Measurements from ENCODE around the gene TRAF3. TPM values are rescaled to one million over a fixed set of nuclear protein-coding genes. Genes with fewer than 3 reads are reported as not detected.

The TRAF3 gene
- total RNA-seq, 1 donor from 2014 or later: 19.7 TPM

DNA sequence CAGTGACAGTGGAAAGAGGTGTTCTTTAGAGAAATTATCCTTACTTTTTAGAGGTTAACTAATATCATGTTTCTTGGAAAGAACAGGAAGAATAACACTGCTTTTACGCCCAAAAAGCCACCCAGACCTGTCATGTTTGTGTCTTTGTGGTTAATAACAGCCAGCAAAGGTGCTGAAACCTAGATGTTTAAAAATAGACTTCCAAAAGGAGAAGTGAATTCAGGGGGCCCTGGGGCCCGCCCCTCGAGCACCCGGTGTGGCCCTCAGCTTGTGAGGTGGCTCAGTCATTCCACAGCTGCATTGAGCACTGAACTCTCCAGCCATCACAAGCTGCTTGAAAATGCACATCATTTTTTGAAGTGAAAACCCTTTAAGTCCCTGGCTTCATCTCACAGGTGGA lies 124.4 kb downstream of the TRAF3 start:
- peaks cover 27% of the 10 kb centered on the region for H3K4me1 ChIP-seq
- no peaks in the 10 kb centered on the region for H3K27me3 ChIP-seq (ENCODE audit: low read depth)
- ATAC-seq (no peak), DNase-seq (no peak)
- H3K36me3 ChIP-seq: peaks cover 56% of the 10 kb centered on the region
- intact Hi-C loops (cut with DNase I): no loop called here
- no peak overlapping the region for H3K27ac ChIP-seq
- TF ChIP-seq, protein P1, sequence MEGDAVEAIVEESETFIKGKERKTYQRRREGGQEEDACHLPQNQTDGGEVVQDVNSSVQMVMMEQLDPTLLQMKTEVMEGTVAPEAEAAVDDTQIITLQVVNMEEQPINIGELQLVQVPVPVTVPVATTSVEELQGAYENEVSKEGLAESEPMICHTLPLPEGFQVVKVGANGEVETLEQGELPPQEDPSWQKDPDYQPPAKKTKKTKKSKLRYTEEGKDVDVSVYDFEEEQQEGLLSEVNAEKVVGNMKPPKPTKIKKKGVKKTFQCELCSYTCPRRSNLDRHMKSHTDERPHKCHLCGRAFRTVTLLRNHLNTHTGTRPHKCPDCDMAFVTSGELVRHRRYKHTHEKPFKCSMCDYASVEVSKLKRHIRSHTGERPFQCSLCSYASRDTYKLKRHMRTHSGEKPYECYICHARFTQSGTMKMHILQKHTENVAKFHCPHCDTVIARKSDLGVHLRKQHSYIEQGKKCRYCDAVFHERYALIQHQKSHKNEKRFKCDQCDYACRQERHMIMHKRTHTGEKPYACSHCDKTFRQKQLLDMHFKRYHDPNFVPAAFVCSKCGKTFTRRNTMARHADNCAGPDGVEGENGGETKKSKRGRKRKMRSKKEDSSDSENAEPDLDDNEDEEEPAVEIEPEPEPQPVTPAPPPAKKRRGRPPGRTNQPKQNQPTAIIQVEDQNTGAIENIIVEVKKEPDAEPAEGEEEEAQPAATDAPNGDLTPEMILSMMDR (IDR thresholded peaks at IDR 0.05): no peak
- H3K4me3 ChIP-seq: no peak overlapping the region
- H3K9me3 ChIP-seq: no peaks in the 10 kb centered on the region

DNA sequence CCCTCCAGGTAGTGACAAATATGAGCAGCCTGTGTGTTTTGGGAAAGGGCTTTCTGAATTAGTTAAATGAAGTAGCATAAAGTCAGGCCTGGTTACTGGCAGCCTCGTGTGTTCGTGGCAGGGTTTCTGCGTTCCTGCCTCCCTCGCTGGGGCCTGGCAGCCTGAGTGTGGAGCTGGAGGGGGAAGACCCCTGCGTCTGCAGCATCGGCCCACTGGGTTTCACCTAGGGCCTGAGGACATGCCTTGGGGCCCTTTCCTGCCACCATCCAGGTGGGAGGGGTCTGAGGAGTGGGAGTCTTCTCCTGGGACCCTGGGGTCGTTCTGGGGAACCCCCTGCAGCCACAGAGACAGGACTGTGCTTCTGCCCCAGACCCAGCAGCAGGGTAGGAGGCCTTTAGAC lies 124.8 kb downstream of the TRAF3 start:
- DNase-seq: no peak
- no peak overlapping the region for H3K27ac ChIP-seq

DNA sequence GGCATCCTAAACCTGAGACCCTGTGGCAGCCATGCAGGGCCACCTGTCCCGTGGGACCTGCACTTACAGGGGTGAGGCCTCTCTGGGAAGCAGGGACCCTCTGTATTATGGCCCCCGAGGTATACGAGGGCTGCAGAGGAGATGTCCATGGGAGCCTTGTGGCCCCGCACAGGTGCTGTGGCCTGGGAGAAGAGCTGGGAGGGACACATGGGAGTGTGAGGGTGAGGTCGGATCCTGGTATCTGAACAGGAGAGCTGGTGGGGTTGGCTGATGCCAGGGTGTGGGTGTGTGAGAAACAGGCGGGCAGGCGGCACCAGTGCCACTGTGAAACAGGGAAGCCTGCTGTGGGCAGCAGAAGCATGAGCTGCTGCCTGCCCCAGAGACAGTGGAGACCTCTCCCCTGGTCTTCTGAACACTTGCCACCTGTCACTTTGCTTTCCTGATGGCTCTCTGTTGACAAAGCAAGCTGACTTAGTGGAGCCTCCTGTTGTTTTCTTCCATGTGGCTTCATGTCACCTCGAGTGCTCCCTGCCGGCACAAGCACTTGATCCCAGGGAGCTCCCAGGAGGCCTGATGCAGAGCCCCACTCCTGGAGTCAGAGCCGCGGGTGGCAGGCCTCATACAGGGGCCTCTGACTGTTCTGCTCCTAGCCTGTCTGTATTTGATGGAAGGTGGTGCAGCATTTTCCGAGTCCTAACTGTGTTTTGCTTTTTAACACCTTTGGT lies 125.4 kb downstream of the TRAF3 start:
- Histone ChIP-seq H3K36me3 (peaks cover 56% of the 10 kb centered on the region), H3K4me3 (no peak overlapping the region), H3K27ac (no peak overlapping the region), H3K9me3 (no peaks in the 10 kb centered on the region), H3K4me1 (peaks cover 17% of the 10 kb centered on the region), H3K27me3 (ENCODE audit: low read depth) (no peaks in the 10 kb centered on the region)
- intact Hi-C loops (cut with DNase I): no loop called here
- ATAC-seq (no peak), DNase-seq (no peak)
- TF ChIP-seq, protein P1 (IDR thresholded peaks at IDR 0.05): no peak

More for the DNA sequence above, 124.8 kb downstream of the TRAF3 start:
- intact Hi-C loops (cut with DNase I): no loop called here
- TF ChIP-seq, protein P1 (IDR thresholded peaks at IDR 0.05): no peak
- no peak overlapping the region for H3K4me3 ChIP-seq
- no peaks in the 10 kb centered on the region for H3K9me3 ChIP-seq
- H3K36me3 ChIP-seq: peaks cover 58% of the 10 kb centered on the region
- H3K27me3 ChIP-seq (ENCODE audit: low read depth): no peaks in the 10 kb centered on the region
- H3K4me1 ChIP-seq: peaks cover 23% of the 10 kb centered on the region
- no peak for ATAC-seq

DNA sequence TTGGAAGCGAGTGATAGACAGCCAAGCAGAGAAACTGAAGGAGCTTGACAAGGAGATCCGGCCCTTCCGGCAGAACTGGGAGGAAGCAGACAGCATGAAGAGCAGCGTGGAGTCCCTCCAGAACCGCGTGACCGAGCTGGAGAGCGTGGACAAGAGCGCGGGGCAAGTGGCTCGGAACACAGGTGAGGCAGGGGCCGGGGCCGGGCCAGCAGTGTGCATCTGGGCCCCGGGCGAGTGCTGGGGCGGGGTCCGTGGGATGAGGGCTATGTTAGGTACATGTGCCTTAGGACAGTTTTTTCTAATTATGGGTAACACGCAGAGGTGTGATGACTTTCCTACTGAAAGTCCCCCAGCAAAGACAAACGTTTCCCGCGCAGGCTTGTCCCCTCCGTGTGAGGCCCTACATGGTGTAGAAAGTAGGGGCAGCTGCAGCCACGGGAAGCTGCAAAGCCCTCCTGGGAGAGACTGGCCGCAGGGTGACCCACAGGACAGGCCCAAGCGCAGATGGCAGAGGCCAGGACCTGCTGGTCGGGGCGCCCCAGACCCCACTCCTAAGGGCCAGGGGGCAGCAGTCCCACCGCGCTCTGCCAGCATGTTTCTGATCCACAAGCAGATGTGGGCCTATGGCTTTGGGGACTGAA lies 126.1 kb downstream of the TRAF3 start:
- Histone ChIP-seq H3K27ac (no peak overlapping the region), H3K4me3 (no peak overlapping the region), H3K27me3 (ENCODE audit: low read depth) (no peaks in the 10 kb centered on the region), H3K4me1 (peaks cover 11% of the 10 kb centered on the region), H3K36me3 (peaks cover 50% of the 10 kb centered on the region), H3K9me3 (no peaks in the 10 kb centered on the region)
- no peak for ATAC-seq
- intact Hi-C loops (cut with DNase I): no loop called here
- TF ChIP-seq, protein P1 (IDR thresholded peaks at IDR 0.05): no peak
- DNase-seq: peak; percentile 41

DNA sequence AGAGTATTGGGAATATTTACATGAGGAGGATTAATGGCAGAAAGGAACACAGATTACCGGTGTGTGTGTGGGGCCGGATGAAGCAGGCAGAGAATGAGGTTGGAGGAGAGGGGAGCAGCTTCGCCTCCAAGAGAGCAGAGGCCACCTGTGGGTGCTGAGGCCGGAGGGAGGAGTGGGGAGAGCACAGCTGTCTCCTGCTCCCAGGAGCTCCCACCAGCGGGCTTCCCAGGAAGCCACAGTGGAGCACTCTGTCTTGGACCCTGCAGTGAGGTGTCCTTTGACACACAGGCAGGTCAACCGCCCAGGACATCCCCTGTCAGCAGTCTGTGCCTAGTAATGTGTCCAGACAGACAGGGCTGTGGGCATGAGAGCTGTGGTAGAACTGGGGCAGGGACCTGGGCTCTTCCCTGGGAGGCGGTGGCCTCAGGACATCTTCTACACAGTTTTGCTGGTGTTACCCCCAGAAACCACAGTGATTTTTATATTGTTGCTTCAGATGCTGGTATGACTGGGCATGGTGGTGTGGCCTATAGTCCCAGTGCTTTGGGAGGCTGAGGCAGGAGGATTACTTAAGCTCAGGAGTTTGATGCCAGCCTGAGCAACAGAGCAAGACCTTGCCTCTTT lies 126.8 kb downstream of the TRAF3 start:
- H3K36me3 ChIP-seq: peaks cover 47% of the 10 kb centered on the region
- TF ChIP-seq, protein P1 (IDR thresholded peaks at IDR 0.05): no peak
- ATAC-seq (no peak), DNase-seq (no peak)
- H3K27me3 ChIP-seq (ENCODE audit: low read depth): no peaks in the 10 kb centered on the region
- intact Hi-C loops (cut with DNase I): no loop called here
- H3K9me3 ChIP-seq: no peaks in the 10 kb centered on the region
- no peak overlapping the region for H3K27ac ChIP-seq
- H3K4me1 ChIP-seq: peaks cover 9% of the 10 kb centered on the region
- H3K4me3 ChIP-seq: no peak overlapping the region

All from lower lobe of right lung (tissue), 2 donors.